Jurkat, Clone E6-1 (cell line): Measurements from ENCODE around the gene BCAN.

Experiments
- DNase-seq: peaks from one replicate; pipeline ENCODE4 v3.0.0-alpha.2; 2011; ENCODE audit warnings: low read depth, low spot score
- H3K4me3 ChIP-seq: 2 replicates; pipeline ENCODE4 v1.5.1; 2011; ENCODE audit warnings: mild to moderate bottlenecking, low read length, control low read depth, moderate library complexity

Gene BCAN

DNA sequence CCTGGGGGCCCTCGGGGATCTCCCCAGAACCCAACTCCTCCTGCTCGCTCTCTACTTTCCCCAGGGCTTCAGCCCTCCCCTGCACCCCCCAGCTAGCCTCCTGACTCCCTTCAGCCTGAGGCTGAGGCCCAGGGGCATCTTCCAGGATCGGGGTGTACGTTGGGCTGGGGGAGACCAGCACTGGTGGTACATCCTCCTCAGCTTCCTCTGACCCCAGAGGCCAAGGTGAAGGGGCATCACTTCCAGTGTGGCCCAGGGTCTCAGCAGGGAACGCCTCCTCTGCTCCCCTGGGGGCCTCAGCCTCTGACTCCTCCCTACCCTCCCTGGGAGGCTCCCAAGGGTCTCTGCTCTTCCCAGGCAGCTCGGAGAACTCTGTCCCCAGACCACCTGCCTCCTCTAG is 28.4 kb downstream of the BCAN start:
- H3K4me3 ChIP-seq: no peak overlapping the region
- no peak for DNase-seq

DNA sequence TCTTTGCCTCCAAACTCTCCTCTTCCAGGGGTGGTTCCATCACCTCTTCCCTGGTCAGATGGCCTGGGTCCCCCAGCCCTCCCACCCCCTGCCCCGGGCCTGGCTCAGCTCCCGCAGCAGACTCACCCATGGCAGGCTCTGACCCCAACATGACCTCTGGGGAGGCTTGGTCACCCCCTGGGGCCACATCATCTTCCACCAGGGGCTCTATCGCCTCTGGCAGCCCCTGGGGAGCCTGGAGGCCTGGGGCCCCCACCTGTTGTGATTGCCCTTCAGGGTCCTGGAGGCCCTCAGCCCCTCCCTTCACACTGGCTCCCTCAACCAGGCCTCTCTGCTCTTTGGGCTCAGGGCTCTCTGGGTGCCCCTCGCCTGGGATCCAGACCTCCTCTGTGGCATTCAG is 28.9 kb downstream of the BCAN start:
- DNase-seq: no peak
- no peak overlapping the region for H3K4me3 ChIP-seq

DNA sequence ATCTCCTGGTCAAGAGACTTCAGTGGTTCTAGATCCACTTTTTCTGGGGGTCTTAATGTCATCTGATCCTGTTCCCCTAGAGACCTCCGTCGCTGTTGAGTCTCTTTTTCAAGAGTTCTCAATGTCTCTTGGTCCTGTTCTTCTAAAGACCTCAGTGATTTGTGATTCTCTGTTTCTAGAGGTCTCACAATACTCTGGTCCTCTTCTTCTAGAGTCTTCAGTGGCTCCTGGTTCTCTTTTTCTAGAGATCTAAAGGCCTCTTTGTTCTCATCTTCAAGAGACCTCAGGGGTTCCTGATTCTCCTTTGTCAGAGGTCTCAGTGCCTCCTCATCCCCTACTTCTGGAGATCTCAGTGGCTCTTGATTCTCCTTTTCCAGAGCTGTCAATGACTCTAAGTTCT is 29.9 kb downstream of the BCAN start:
- H3K4me3 ChIP-seq: no peak overlapping the region
- DNase-seq: no peak

DNA sequence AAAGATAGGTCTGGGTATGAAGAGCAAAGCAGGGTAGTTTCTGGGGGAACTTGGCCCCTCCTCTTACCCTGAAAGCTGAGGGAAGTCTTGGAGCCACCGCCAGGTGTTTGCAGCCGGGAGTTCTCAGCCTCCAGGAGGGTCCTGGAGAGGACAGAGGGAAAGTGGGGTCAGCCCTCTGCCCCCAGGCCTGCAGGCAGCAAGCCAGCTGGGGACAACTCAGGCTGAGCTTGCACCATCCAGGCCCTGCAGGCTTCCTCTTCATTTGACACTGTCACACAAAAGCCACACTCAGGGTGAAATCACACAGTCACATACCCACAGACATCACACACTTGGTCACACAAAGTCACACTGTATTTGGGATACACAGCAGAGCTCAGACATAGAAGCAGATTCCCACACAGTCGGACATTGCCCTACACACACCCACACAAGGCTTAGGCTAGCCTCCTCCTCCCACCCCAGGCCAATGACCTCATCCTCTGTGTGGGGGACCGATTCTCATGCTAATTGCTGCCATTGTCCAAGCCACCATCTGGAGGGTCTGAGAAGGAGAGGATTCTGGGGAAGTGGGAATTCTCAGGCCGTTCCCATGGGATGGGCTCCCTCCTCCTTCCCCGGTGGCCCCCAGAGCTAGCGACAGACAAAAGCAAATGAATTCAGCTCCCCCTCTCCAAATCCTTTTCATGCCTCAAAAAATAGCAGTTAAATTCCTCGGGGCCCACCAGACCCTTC is 31.6 kb downstream of the BCAN start:
- no peak for DNase-seq
- no peak overlapping the region for H3K4me3 ChIP-seq

DNA sequence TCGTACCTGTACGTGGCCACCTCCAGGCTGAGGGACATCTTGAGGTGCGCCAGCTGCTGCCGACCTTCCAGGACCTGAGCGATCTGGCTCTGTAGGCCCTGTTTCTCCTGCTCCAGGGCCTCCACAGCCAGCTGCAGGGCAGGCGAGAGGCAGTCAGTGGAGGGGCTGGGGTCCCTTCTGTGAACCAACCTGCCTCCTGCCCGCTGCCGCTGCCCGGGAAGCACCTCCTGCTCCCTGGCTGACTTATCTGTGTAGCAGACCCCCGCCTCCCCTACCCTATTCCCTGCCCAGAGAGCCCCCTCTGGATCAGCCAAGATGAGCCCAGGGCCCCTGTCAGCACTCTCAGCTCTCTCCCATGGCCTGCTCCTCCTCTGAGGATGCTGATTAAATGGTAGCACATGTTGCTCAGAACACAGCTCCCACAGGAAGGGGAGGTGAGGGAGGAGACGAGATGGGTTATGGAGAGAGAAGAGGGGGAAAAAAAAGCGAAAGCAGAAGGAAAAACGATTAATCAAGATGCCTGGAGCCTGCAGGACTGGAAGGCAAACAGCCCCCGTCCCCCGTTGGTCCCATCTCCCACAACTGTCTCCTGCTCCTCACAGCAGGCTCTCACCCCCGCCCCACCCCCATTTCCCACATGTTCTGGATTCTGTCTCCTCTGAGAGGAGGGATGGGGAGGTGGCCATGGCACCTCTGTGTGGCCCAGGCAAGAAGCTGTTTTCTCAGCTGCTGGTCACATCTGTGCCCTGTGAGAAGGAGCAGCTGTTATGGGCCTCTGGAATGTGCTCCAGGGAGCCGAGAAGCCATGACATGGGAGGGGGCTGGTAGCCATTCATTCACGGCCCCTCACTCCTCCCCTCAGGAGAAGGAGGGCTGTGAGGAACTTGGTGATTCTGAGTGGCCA is 33.5 kb downstream of the BCAN start:
- no peak overlapping the region for H3K4me3 ChIP-seq
- DNase-seq: no peak

DNA sequence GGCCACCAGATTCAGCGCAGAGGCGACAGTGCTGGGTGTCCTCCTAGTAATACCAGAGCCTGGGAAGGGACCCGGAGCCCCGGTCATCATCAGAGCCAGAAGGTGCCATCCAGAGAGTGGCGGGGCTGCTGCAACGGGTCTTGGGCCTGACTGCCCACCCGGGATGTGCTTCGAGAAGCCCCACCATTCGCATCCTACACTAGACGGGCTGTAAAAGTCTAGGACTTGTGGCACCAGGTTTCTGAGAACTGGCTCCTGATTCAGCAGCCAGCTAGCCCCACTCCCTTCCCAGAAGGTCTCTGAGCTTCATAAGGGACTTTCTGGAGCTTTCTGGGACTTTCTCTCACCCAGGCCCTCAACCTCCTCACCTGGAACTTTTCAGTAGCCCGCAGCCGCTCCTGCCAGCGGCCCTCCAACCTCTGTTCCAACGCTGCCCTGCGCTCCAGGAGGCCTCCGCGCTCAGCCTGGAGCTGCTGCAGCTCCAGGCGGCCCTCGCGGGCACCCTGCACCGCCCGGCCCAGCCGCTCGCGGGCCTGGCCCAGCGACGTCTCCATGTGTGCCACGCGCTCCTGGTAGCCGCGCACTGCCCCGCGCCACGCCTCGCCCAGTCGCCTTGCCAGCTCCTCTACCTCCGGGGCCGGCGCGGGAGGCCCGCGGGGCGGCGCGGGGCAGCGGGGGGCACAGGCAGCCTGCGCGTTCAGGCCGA is 34.4 kb downstream of the BCAN start:
- DNase-seq: no peak
- H3K4me3 ChIP-seq: no peak overlapping the region

DNA sequence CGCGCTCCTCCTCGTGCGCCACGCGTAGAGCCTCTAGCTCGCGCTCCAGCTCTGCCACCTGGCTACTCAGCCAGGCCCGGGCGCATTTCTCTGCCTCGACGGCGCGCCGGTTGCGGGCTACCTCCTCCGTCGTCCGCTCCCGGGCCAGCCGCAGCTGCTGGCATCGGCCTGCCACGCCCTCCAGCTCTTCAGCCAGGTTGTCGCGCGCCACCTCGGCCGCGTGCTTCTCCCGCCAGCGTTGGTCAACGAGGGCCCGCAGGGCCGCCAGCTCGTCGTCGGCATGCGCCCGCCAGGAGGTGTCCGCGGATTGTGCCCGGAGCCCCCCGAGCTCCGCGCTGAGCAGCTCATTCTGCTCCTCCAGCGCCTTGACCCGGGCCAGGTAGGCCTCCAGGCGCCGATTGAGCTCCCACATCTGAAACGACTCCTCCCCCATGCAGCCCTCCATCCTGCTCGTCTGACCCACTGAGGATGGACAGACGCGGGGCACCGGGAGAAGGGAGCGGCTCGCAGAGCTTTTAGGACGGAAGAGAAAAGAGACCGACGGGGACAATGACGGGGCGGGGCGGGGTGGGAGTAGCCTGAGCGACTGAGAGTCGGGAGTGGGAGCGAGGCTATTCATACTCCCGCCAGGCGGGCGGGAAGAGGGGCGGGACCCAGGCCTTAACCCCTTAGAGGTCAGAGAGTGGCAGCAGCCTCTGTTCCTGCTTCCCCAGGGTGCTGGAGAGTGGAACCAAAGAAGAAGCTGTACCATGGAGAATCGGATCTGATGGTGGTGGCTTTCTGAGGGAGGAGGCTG is 35.1 kb downstream of the BCAN start, which contains the start of gene NES:
Gene NES (minus strand): TSS at position 588 of the 796 bp plus-strand sequence. CDS start 143 bp downstream, at position 445.
- no peak within 1 kb of the TSS for H3K4me3 ChIP-seq
- DNase-seq: no peak

DNA sequence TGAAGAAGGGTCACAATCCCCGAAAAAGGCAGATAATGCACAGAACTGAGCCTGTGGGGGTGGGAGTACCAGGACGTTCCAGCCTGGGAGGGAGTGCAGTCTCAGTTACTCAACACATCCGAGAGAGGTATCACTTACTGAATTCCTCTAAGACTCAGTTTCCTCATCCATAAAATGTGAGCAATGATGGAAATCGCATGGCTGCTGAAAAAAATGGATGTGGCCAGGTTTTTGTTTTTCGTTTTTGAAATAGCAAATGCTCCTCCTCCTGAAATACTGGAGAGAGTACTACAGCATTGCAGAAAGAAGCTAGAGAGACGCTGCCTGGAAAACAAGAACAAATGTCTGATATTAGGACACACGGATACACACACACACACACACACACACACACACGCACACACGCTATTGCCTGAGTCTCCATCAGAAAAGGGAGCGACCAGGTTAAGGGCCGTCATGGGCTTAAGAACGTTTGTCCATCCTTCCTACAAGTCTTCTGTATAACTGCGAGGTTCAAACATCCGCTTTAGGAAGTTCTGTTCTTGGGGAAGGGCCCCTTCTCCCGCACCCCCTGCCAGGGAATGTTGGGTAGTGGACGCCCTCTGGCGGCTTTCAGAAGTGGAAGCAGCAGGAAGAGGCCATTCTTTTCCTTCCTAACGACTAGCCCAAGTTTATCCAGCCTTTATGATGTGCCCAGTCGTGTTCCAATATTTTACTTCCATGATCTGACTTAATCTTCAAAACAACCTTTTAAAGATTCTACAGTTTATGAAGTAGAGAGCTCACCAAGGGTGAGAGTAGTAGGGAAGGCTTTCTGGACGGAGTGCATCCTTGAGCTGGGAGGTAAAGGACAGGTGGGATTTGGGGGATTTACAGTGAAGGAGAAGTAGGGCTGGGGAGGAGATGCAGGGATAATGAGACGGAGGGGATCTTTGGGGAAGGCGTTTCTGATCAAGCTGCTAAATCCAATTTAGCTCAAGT is 36.0 kb downstream of the BCAN start:
- H3K4me3 ChIP-seq: no peak overlapping the region
- peak; percentile 45 for DNase-seq

DNA sequence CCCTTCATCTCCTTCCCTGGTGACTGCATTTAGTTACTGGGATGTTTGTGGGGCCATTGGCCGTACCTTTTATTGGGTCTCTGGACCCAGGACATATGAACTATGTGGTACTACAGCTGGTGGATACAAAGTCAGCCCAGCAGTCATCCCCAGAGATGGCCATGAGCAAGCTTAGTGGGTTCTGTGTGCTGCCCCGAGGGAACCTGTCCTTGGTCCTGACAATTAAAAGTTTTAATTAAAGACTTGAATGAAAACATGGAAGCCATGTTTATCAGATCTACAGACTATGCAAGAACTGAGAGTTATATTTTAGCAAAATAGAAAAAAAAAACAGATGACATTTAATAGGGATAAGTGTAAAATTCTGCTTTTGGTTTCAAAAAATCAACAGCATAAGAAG is 38.1 kb downstream of the BCAN start:
- DNase-seq: no peak
- no peak overlapping the region for H3K4me3 ChIP-seq

DNA sequence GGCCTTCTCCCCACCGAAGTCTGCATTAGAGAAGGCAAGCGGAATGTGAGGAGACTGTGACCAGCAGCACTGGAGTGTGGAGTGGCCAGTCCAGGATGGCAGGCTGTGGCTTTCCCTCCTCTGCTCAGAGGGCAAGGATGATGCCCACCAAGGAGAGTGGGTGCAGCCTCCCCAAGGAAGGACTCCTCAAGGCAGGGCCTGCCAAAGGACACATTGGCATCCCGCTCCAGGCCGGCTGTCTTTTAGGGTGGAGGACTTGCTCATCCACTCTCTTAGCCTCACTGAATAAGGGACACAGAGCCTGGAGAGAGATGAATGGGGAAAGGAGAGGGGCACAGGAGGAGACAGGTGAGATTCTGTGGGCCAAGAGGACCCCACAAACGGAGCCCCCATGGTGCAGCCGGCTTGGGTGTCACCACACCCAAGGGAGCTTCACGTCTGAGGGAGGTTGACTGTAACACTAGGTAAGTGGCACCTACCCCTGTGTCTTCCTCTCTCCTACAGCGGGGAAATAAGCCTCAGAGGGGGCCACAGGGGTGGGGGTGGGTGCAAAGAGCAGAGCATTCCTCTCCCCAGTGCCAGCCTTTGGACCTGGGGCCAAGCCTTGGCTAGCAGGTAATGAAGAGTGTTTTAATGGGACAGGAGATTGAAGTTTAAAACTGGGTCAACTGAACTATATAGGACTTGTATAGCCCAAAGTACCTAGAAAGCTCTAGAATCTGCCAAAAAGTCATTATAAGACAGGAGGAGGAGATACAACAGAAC is 39.5 kb downstream of the BCAN start:
- no peak overlapping the region for H3K4me3 ChIP-seq
- no peak for DNase-seq

DNA sequence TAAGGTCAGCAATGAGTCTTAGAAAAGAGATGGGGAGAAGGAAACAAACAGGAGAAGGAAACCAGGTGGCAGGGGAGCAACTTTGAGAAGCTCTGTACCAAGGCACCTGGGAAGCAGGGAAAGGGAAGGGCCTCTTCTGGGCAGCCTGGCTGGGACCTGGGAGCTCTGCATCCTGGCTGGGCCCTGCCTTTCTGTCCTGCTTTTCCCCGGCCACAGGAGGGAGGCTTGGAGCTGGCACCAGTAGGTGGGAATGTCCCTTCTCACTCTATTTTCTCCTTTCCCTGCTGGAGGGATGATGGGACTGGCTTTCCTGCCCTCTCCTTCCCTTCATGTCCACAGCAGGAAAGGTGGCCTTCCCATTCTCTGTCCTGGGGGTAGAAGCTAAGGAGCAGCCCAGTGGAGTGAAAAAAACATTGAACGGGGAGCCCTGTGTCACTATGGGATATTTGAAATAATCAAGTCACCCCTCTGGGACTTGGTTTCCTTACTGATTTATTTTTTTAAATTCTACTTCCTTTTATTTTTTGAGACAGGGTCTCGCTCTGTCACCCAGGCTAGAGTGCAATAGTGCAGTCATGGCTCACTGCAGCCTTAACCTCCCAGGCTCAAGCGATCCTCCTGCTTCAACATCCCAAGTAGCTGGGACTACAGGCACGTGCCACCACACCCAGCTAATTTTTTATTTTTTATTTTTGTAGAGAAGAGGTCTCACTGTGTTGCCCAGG is 40.4 kb downstream of the BCAN start:
- no peak for DNase-seq
- no peak overlapping the region for H3K4me3 ChIP-seq

DNA sequence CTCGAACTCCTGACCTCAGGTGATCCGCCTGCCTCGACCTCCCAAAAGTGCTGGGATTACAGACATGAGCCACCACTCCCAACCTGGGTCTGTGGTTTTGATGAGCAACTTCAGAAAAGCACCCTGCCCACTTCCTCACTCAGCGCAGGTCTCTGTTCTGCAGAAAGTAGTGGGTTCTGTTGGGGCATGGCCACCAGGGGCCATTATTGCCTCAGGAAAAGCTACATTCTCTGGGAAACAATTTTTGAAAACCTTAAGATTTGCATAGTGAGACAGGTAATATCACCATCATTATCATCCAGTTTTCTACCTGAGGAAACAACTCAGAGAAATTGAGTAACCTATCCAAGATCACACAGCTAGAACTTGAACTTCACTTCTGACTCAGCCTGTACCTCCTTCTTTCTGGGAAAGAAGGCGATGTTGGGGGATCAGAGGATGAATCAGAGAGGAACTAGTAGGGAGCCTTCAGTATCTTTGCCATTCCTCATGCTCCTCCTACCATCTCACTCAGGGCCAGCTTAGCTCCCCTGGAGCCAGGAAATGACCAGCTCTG is 42.4 kb downstream of the BCAN start:
- DNase-seq: peak; percentile 47
- no peak overlapping the region for H3K4me3 ChIP-seq

DNA sequence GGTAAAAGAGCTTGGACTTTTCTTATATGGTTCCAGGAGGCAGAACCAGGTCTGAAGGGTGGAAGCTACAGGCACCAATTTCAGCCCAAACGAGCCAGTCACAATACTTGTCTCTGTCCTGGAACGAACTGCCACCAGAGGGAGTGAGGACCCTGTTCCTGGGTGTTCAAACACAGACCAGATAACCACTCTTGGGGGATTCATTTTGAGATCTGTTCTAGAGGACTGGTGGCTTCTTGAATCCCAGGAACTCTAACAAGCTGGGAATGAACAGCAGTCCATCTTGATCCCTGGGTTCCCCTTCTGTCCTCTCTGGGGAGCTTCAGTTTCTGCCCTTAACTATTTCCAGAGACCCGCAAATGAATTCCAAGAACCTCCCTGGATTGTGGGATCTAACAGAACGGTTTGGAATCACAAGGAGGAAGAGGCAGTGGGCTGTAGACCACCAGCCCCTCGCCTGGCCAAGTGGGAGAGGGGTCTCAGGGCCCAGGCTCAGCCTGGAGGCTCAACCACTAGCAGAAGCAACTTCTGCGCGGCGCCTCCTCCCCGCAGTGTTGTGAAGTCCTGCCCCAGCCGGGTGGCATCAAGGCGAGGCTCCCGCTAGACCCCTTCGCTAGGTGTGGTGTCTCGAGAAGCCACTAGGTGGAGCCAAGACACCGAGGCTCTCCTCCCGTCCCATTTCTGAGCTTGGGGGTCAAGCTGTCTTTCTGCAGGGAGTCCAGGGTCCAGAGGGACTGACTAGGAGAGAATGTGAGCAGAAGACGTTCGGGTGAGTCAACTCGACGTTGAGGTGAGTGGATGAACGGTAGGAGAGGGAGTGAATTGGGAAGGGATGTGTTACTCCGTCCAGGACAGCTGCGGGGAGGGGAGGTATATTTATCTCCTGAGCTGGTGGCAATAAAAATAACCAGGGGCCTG is 47.4 kb downstream of the BCAN start:
- peak overlapping the region; percentile 33 for H3K4me3 ChIP-seq

DNA sequence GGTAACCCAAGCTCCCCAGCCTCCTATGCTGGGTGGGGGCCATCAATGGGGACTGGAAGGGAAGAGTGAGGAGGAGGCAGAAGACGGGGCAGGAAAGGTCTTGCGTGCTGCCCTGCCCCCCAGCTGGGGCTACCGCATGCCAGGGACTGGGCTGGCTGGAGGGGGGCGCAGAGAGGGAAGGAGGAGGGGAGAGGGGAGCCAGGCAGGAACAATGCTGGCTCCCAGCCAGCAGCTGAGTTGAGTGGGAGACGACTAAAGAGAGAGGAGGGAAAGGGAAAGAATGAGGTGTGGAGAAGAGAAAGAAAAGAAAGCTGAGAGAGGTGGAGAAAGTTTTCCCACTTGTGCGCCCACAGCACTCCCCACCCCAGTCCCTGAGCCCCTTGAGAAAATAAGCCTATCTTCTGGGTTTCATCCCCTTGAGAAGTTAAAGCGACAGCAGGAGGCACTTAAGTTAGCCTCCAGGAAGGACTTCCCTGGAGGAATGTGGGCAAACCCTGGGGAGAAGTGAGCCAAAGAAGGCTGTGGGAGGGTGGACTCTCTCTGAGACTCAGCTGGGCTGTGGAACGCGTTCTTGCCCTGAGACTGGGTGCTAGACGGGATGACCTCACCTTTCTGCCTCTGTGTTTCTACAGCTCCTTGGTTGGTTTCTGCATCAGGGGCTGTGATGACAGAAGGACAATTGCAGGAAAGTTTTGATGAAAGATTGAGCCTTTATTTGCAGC is 48.2 kb downstream of the BCAN start:
- H3K4me3 ChIP-seq: no peak overlapping the region

More for the DNA sequence above, 47.4 kb downstream of the BCAN start:
- peak; percentile 70 for DNase-seq

DNA sequence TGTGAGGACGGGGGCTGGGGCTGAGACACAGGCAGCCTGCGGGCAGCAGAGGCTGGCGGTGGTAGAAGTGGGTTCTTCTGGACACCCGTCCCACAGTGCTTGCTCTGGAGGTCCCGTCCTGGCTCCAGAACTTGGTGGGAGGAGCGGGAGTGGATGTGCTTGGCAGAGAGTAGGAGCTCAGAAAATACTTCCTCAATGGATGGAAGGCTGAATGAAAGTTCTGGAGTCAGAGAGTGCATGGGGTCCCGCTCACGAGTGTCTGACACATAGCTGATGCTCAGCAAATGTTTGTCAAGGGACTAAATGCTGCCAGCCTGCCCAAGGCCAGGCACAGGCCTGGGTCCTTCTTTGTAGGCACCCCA is 48.7 kb downstream of the BCAN start:
- H3K4me3 ChIP-seq: no peak overlapping the region

More for the DNA sequence above, 48.2 kb downstream of the BCAN start:
- no peak for DNase-seq

More for the DNA sequence above, 48.7 kb downstream of the BCAN start:
- DNase-seq: no peak
